GM12892 (cell line): Measurements from ENCODE around the gene PRR5.

Source experiments
- POLR2A ChIP-seq: IDR thresholded peaks from 2 replicates; pipeline ENCODE4 v1.6.1; 2011; ENCODE audit warnings: low read depth, low read length, control low read depth
- TAF1 ChIP-seq: IDR thresholded peaks from 2 replicates; pipeline ENCODE4 v1.6.1; 2011; ENCODE audit warnings: low read depth, mild to moderate bottlenecking, control low read depth, low read length, borderline replicate concordance

DNA sequence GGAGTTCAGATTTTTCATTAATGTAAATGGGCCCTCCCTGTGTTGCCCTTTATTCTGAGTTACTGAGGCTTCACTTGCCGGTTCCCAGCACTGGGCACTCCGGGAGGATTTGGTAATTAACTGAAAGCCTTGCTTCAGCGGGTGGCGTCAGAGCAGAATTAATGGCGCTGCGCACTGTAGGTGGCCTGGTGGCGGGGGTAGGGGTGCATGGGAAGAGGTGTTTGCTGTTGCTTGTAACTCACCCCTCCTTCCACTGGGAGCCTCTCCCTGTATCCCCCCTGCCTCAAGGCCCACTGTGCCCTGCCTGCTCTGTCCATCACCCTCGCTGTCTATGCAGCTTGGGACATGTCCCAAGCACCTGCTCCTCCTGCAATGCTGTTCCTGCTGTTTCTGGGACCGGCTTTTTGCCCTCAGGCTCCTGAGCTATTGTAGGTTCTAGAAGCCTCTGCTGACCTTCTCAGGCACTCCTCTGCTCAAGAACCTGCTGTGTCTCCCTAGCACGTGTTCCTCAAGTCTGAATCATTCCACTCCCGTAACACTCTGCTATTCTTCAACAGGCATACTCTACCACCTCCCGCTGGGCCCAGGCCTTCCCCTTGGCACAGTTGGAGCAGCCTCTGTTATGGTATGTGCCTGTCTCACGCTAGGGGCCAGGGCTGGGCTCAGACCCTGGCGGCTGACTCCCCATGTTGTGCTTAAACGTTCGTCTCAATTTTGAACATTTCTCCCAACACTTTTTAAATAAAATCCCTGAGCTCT is 74.8 kb downstream of the PRR5 start:
- TF ChIP-seq POLR2A = no peak
- no peak for TF ChIP-seq TAF1
